Heart left ventricle (tissue), 16 donors: ENCODE data around the gene MSL3. TPM values are rescaled to one million over a fixed set of nuclear protein-coding genes. Genes with fewer than 3 reads are reported as not detected.

ENCODE experiments used
- ATAC-seq, 4 donors: fragments of 200-7000 bp; cut with Tn5 transposase; one replicate each; pipeline ENCODE4 v1.9.1; 2020 to 2022; ENCODE audit warnings: moderate library complexity in 4 of 4, mild to moderate bottlenecking in 3 of 4, moderate number of reproducible peaks in 1 of 4
- DNase-seq, 5 donors: peaks; one replicate each; pipeline ENCODE4 v3.0.0-alpha.2; 2020
- H3K27ac ChIP-seq, 12 donors: fragments of 200-600 bp; sonication (generic) in 4 of 12; one replicate each; pipeline versions ENCODE4 v1.5.0 to v1.8.0; 2016 to 2022; ENCODE audit warnings: mild to moderate bottlenecking in 2 of 12
- H3K27me3 ChIP-seq, 9 donors: fragments of 200-600 bp; sonication (generic) in 2 of 9; one replicate each; pipeline versions ENCODE4 v1.5.1 to v1.8.0; 2016 to 2022; ENCODE audit warnings: mild to moderate bottlenecking in 3 of 9
- H3K36me3 ChIP-seq, 9 donors: fragments of 200-600 bp; sonication (generic) in 2 of 9; one replicate each; pipeline versions ENCODE4 v1.5.0 to v1.8.0; 2018 to 2022; ENCODE audit warnings: mild to moderate bottlenecking in 2 of 9
- H3K4me1 ChIP-seq, 12 donors: fragments of 200-600 bp; sonication (generic) in 4 of 12; one replicate each; pipeline versions ENCODE4 v1.5.0 to v1.8.0; 2016 to 2022; ENCODE audit warnings: mild to moderate bottlenecking in 3 of 12
- H3K4me3 ChIP-seq, 12 donors: fragments of 200-600 bp; sonication (generic) in 4 of 12; one replicate each; pipeline versions ENCODE4 v1.5.0 to v1.8.0; 2017 to 2022; ENCODE audit warnings: mild to moderate bottlenecking in 9 of 12, moderate library complexity in 4 of 12
- H3K9me3 ChIP-seq, 12 donors: fragments of 200-600 bp; sonication (generic) in 4 of 12; one replicate each; pipeline versions ENCODE4 v1.5.0 to v1.8.0; 2016 to 2022; ENCODE audit warnings: mild to moderate bottlenecking in 1 of 12
- CTCF ChIP-seq, 12 donors: fragments of 200-600 bp; sonication (generic) in 4 of 12; IDR thresholded peaks; one replicate each; pipeline versions ENCODE4 v1.5.0 to v1.8.0; 2018 to 2022; ENCODE audit warnings: antibody characterized with exemption in 12 of 12, mild to moderate bottlenecking in 5 of 12
- POLR2A ChIP-seq, 2 donors: fragments of 450-650 bp; IDR thresholded peaks; one replicate each; pipeline ENCODE4 v1.6.1; 2017; ENCODE audit warnings: antibody characterized with exemption in 2 of 2, mild to moderate bottlenecking in 2 of 2, moderate library complexity in 2 of 2
- WGBS, 4 donors: extraction: QIAGEN DNeasy Blood & Tissue Kit in 2 of 4; methylation state at CpG; one replicate each; pipeline versions ENCODE4 v1.1.5 to v1.1.7; 2013 to 2018; 5-methylcytosine and 5-hydroxymethylcytosine counted together
- intact Hi-C, 10 donors: fragments of 100-400 bp; cut with DNase I; formaldehyde crosslinking; loops; one replicate each; pipeline versions ENCODE4 v1.11.1 to v1.14.2; 2022
- polyA plus RNA-seq, 2 donors: library from polyadenylated mRNA; stranded (reverse); fragments of 200-250 nt; gene quantifications; one replicate each; pipeline ENCODE4 v1.2.3, GENCODE V29; 2013
- total RNA-seq, 9 donors: library from RNA; depleted of rRNA in 2 of 9; stranded (reverse); fragments of >200 nt in 2 of 9; fragmentation: NEBNext Ultra II Directional in 3 of 9; extraction: Animal tissue kit (Norgen Biotek cat#: 25700) in 3 of 9; gene quantifications; one replicate each; pipeline versions ENCODE4 v1.1.0 to v1.2.4, GENCODE V29; 2016 to 2023
- donor health status: ischemic (EF 13 %, LVEDD 7.1; RV severe dilation, severe dysfunction).
- donor health status: healthy with polysubstance abuse.
- donor health status: DM: no; HTN: yes; CAD: no.
- donor health status: DM: no; HTN: no; CAD: no.
- donor health status: ischemic (EF 25% LVEDD 6.9; RV normal size, moderate dysfunction).
- donor health status: ischemic (EF 25% LVEDD 5.7; RV mildly dilated, moderate dysfunction).
- donor health status: healthy.
- donor health status: DM: yes; HTN: yes; CAD: no.
- donor health status: ischemic (EF 35%, LVEDD 5.7; RV mildly dilated, moderate dysfunction).
- donor health status: nonischemic (EF 11% LVEDD 7.7; RV severe dilation, severe dysfunction).
- donor health status: DM: yes; HTN: yes; CAD: no.
- donor health status: PGD.
- donor health status: ischemic (EF 29% LVEDD 5.4; RV normal size, mild dysfunction).
- donor health status: nonischemic (EF 23%, LVEDD 6.1; RV moderate dilation, normal function).

Gene MSL3
- total and polyA plus RNA-seq, 11 donors = 11.0 to 25.9 (median 13.2) TPM

GRCh38 chrX:11750694-11751093 lies 7.3 kb upstream of the MSL3 start:
- Histone ChIP-seq H3K9me3 (no peaks in the 10 kb centered on the region), H3K27ac (no peak overlapping the region), H3K4me1 (no peaks in the 10 kb centered on the region), H3K36me3 (no peaks in the 10 kb centered on the region), H3K27me3 (peaks cover 0 to 21% (median 0%) of the 10 kb centered on the region in 9 donors), H3K4me3 (no peak overlapping the region)
- DNase-seq (no peak), ATAC-seq (no peak)
- WGBS, 4 donors = 76 to 92% (median 84%) methylated on average over 4 of the region's 4 CpGs
- intact Hi-C loops = no loop called here
- TF ChIP-seq CTCF (IDR thresholded peaks at IDR 0.05) (no peak), POLR2A (IDR thresholded peaks at IDR 0.05) (no peak)

DNA sequence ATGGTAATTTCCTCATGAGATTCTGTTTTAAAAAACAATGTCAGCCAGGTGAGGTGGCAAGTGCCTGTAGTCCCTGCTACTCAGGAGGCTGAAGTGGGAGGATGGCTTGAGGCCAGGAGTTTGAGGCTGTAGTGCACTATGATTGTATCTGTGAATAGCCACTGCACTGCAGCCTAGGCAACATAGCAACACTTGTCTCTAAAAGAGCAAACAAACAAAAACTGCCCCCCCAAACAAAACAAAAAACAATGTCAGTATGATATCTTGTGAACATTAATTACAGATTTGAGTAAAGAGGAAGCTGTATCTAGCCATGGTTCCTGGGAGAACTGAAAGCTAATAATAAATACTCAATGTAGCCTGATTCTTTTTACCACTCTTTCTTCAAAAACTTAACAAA lies 6.8 kb upstream of the MSL3 start:
- Histone ChIP-seq H3K9me3 (no peaks in the 10 kb centered on the region), H3K4me3 (no peak overlapping the region), H3K36me3 (no peaks in the 10 kb centered on the region), H3K4me1 (no peaks in the 10 kb centered on the region), H3K27me3 (peaks cover 0 to 21% (median 0%) of the 10 kb centered on the region in 9 donors), H3K27ac (no peak overlapping the region)
- no peak for TF ChIP-seq CTCF (IDR thresholded peaks at IDR 0.05)
- no peak for TF ChIP-seq POLR2A (IDR thresholded peaks at IDR 0.05)
- intact Hi-C loops = no loop called here
- ATAC-seq = no peak
- no peak for DNase-seq

DNA sequence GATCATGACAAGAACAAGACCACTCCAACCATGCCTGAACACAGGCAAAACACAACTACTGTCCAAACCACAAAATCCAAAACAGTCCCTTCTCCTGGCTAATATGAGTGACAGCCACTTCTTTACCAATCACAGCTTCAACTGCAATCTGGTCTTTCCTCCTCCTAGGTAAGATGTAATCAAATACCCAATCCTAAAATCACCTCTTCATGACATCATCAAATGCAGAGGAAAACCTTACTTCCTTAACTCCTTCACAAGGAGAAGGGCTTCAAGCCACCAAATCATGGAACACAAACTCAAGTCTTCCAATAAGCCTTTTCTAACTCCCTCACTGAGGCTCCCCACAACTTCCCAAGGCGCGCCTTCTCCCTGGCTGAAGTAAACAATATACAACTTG lies 4.4 kb upstream of the MSL3 start:
- TF ChIP-seq POLR2A (IDR thresholded peaks at IDR 0.05) = no peak
- no peak for TF ChIP-seq CTCF (IDR thresholded peaks at IDR 0.05)
- DNase-seq (no peak), ATAC-seq (no peak)
- H3K4me3 ChIP-seq = no peak overlapping the region
- H3K27me3 ChIP-seq = peaks cover 0 to 17% (median 0%) of the 10 kb centered on the region in 9 donors
- peaks cover 0 to 4% (median 0%) of the 10 kb centered on the region in 12 donors for H3K4me1 ChIP-seq
- H3K27ac ChIP-seq = no peak overlapping the region
- intact Hi-C loops = no loop called here
- 80 to 97% (median 93%) methylated on average over 2 of the region's 2 CpGs for WGBS, 4 donors
- H3K9me3 ChIP-seq = no peaks in the 10 kb centered on the region
- no peaks in the 10 kb centered on the region for H3K36me3 ChIP-seq

- Histone ChIP-seq H3K27ac (no peak overlapping the region), H3K4me3 (no peak overlapping the region), H3K27me3 (peaks cover 0 to 5% (median 0%) of the 10 kb centered on the region in 9 donors), H3K9me3 (no peaks in the 10 kb centered on the region), H3K4me1 (peaks cover 0 to 5% (median under 1%) of the 10 kb centered on the region in 12 donors), H3K36me3 (no peaks in the 10 kb centered on the region)
- DNase-seq (no peak), ATAC-seq (no peak)
- intact Hi-C loops = no loop called here
- no peak for TF ChIP-seq CTCF (IDR thresholded peaks at IDR 0.05)
- TF ChIP-seq POLR2A (IDR thresholded peaks at IDR 0.05) = no peak
- WGBS, 4 donors = 83 to 94% (median 89%) methylated on average over 18 of the region's 18 CpGs
Observed at GRCh38 chrX:11754958-11755645, 2.9 kb upstream of the MSL3 start.
